Measurements from ENCODE around the gene FYN.
A peak's percentile ranks its signal among the peaks of the same experiment; 100 is the strongest.

FYN gene

GRCh38 chr6:111857674-111858337 lies 15.4 kb downstream of the FYN start:
- no peak for DNase-seq (ENCODE audit: low spot score)
- in situ Hi-C loops (cut with MboI; ENCODE audit: low pct_unique_long_range_greater_than_20kb, low sequenced_read_pairs, unreplicated experiment), result no loop called here
- TF ChIP-seq CTCF (IDR thresholded peaks at IDR 0.05; ENCODE audit: extremely low read depth, insufficient read depth, missing control alignments), result no peak

- in situ Hi-C loops (cut with MboI; ENCODE audit: low pct_unique_long_range_greater_than_20kb, low sequenced_read_pairs, unreplicated experiment), result no loop called here
- no peak for DNase-seq (ENCODE audit: low spot score)
- TF ChIP-seq CTCF (IDR thresholded peaks at IDR 0.05; ENCODE audit: extremely low read depth, insufficient read depth, missing control alignments), result no peak
These were observed 17.5 kb downstream of the FYN start for GRCh38 chr6:111855753-111856152.

- in situ Hi-C loops (cut with MboI; ENCODE audit: low pct_unique_long_range_greater_than_20kb, low sequenced_read_pairs, unreplicated experiment), result no loop called here
- DNase-seq (ENCODE audit: low spot score), result no peak
- no peak for TF ChIP-seq CTCF (IDR thresholded peaks at IDR 0.05; ENCODE audit: extremely low read depth, insufficient read depth, missing control alignments)
These were observed 18.6 kb downstream of the FYN start for GRCh38 chr6:111854683-111855082.

GRCh38 chr6:111852725-111853124 lies 20.5 kb downstream of the FYN start:
- in situ Hi-C loops (cut with MboI; ENCODE audit: low pct_unique_long_range_greater_than_20kb, low sequenced_read_pairs, unreplicated experiment), result no loop called here
- no peak for DNase-seq (ENCODE audit: low spot score)

GRCh38 chr6:111850295-111850937 lies 22.8 kb downstream of the FYN start:
- in situ Hi-C loops (cut with MboI; ENCODE audit: low pct_unique_long_range_greater_than_20kb, low sequenced_read_pairs, unreplicated experiment), result no loop called here
- DNase-seq (ENCODE audit: low spot score), result peak; percentile 46
- TF ChIP-seq CTCF (IDR thresholded peaks at IDR 0.05; ENCODE audit: extremely low read depth, insufficient read depth, missing control alignments), result no peak

More at GRCh38 chr6:111852725-111853124, 20.5 kb downstream of the FYN start:
- TF ChIP-seq CTCF (IDR thresholded peaks at IDR 0.05; ENCODE audit: extremely low read depth, insufficient read depth, missing control alignments), result no peak

GRCh38 chr6:111849298-111849697 lies 24.0 kb downstream of the FYN start:
- DNase-seq (ENCODE audit: low spot score), result no peak
- no peak for TF ChIP-seq CTCF (IDR thresholded peaks at IDR 0.05; ENCODE audit: extremely low read depth, insufficient read depth, missing control alignments)
- in situ Hi-C loops (cut with MboI; ENCODE audit: low pct_unique_long_range_greater_than_20kb, low sequenced_read_pairs, unreplicated experiment), result no loop called here
